GM12891 (cell line): ENCODE measurements around the gene FOXG1.

Experiments used
- DNase-seq: peaks from one replicate; pipeline ENCODE4 v3.0.0; 2011; ENCODE audit warnings: low spot score; ENCODE audit not compliant: insufficient read length
- FAIRE-seq: peaks from 2 replicates; lab custom pipeline; 2011; peaks lifted over from hg19 to GRCh38; lab: Jason Lieb, UNC
- PAX5 ChIP-seq: IDR thresholded peaks from 2 replicates; pipeline ENCODE4 v1.6.1; 2011; ENCODE audit warnings: low read length, moderate library complexity, mild to moderate bottlenecking; ENCODE audit not compliant: insufficient read depth, severe bottlenecking
- POLR2A ChIP-seq: IDR thresholded peaks from 2 replicates; pipeline ENCODE4 v1.6.1; 2011; ENCODE audit warnings: low read depth, low read length, control low read depth
- POLR2AphosphoS5 ChIP-seq: IDR thresholded peaks from 2 replicates; pipeline ENCODE4 v1.6.1; 2011; ENCODE audit warnings: low read depth, low read length, control low read depth
- POU2F2 ChIP-seq: IDR thresholded peaks from 2 replicates; pipeline ENCODE4 v1.6.1; 2011; ENCODE audit warnings: low read depth, mild to moderate bottlenecking, control low read depth, low read length, moderate library complexity
- SPI1 ChIP-seq: IDR thresholded peaks from 2 replicates; pipeline ENCODE4 v1.6.1; 2011; ENCODE audit warnings: low read depth, low read length, control low read depth
- TAF1 ChIP-seq: IDR thresholded peaks from 2 replicates; pipeline ENCODE4 v1.6.1; 2011; ENCODE audit warnings: low read depth, low read length, control low read depth

Gene FOXG1

GRCh38 chr14:28765831-28766468, 637 bp upstream of the FOXG1 start:
- FAIRE-seq (peak; percentile 83), DNase-seq (no peak)

GRCh38 chr14:28767030-28767852, 654 bp downstream of the FOXG1 start:
- FAIRE-seq (peak; percentile 57), DNase-seq (no peak)
- no peak for TF ChIP-seq SPI1
- no peak for TF ChIP-seq TAF1
- no peak for TF ChIP-seq POLR2AphosphoS5
- TF ChIP-seq POU2F2 = no peak
- no peak for TF ChIP-seq PAX5
- no peak for TF ChIP-seq POLR2A

More at GRCh38 chr14:28765831-28766468, 637 bp upstream of the FOXG1 start:
- no peak for TF ChIP-seq POU2F2
- no peak for TF ChIP-seq TAF1
- TF ChIP-seq POLR2A = no peak
- TF ChIP-seq SPI1 = peak; percentile 52; the same call in 1 of the 2 replicates
- no peak for TF ChIP-seq POLR2AphosphoS5
- TF ChIP-seq PAX5 = no peak

- DNase-seq = no peak
- FAIRE-seq = peak; percentile 62
Measured at GRCh38 chr14:28767853-28768741, 1.5 kb downstream of the FOXG1 start.

GRCh38 chr14:28769276-28769880, 2.8 kb downstream of the FOXG1 start:
- DNase-seq (no peak), FAIRE-seq (no peak)

More at GRCh38 chr14:28767853-28768741, 1.5 kb downstream of the FOXG1 start:
- TF ChIP-seq POLR2A (no peak), PAX5 (no peak), POU2F2 (no peak), SPI1 (no peak)

GRCh38 chr14:28770061-28770460, 3.5 kb downstream of the FOXG1 start:
- TF ChIP-seq TAF1 (no peak), POLR2AphosphoS5 (no peak), SPI1 (no peak), POLR2A (no peak), PAX5 (no peak), POU2F2 (no peak)
- DNase-seq (no peak), FAIRE-seq (no peak)

More at GRCh38 chr14:28769276-28769880, 2.8 kb downstream of the FOXG1 start:
- TF ChIP-seq POLR2AphosphoS5 (no peak), POLR2A (no peak), POU2F2 (no peak), SPI1 (no peak), TAF1 (no peak), PAX5 (no peak)

- DNase-seq (no peak), FAIRE-seq (peak; percentile 40)
- TF ChIP-seq POU2F2 (no peak), POLR2A (no peak), PAX5 (no peak)
Measured at GRCh38 chr14:28770630-28771029, 4.0 kb downstream of the FOXG1 start.

- DNase-seq (no peak), FAIRE-seq (no peak)
- TF ChIP-seq TAF1 = no peak
- TF ChIP-seq POU2F2 = no peak
- TF ChIP-seq POLR2A = no peak
- TF ChIP-seq SPI1 = no peak
- no peak for TF ChIP-seq PAX5
- no peak for TF ChIP-seq POLR2AphosphoS5
Measured at GRCh38 chr14:28771168-28771567, 4.6 kb downstream of the FOXG1 start.

- FAIRE-seq = no peak
- DNase-seq = no peak
- no peak for TF ChIP-seq SPI1
- no peak for TF ChIP-seq POU2F2
- TF ChIP-seq PAX5 = no peak
- no peak for TF ChIP-seq POLR2AphosphoS5
- TF ChIP-seq POLR2A = no peak
- TF ChIP-seq TAF1 = no peak
Measured at GRCh38 chr14:28772613-28773012, 6.0 kb downstream of the FOXG1 start.

GRCh38 chr14:28773176-28773575, 6.6 kb downstream of the FOXG1 start:
- no peak for TF ChIP-seq POU2F2
- no peak for TF ChIP-seq POLR2A
- TF ChIP-seq PAX5 = no peak
- no peak for TF ChIP-seq POLR2AphosphoS5
- TF ChIP-seq SPI1 = no peak
- FAIRE-seq = peak; percentile 5
- no peak for DNase-seq
